Measurements from ENCODE around the gene PPM1B. TPM values are rescaled to one million over a fixed set of nuclear protein-coding genes. Genes with fewer than 3 reads are reported as not detected.

The PPM1B gene
- total and polyA plus RNA-seq, 9 of the 15 experiments (the other 6 are each of a cell fraction or from before 2014, with no cell fraction given): 8.9 to 44.0 (median 28.6) TPM

- Histone ChIP-seq H3K4me1 (replicated peaks in 1 of 2; ENCODE audit: control insufficient read depth in 2 of 2, insufficient read depth in 2 of 2, low read length in 2 of 2) (peaks cover 0 to 4% of the 10 kb centered on the region in 2 experiments; a peak in 1 of 5 replicates), H3K9me1 (ENCODE audit: control insufficient read depth, insufficient read depth, low read length) (no peaks in the 10 kb centered on the region), H3K9me3 (replicated peaks; ENCODE audit: control insufficient read depth, insufficient read depth, low read depth, low read length) (no peaks in the 10 kb centered on the region), H3K36me3 (ENCODE audit: control insufficient read depth, insufficient read depth, low read length) (no peaks in the 10 kb centered on the region), H3K27ac (ENCODE audit: extremely low read depth, low read depth, low read length) (no peak overlapping the region), H3K4me3 (no peak overlapping the region), H3K9ac (ENCODE audit: insufficient read depth in 1 of 2, low read depth in 2 of 2, low read length in 2 of 2) (no peak overlapping the region), H3K4me2 (ENCODE audit: insufficient read depth, low read length) (no peak overlapping the region), H2AFZ (ENCODE audit: low read depth, low read length) (no peak overlapping the region), H3K79me2 (ENCODE audit: control insufficient read depth, insufficient read depth, low read length) (no peaks in the 10 kb centered on the region), H3K27me3 (ENCODE audit: control insufficient read depth in 2 of 2, insufficient read depth in 2 of 2, low read length in 2 of 2) (peaks cover 14 to 21% of the 10 kb centered on the region in 2 experiments; a peak in 4 of 5 replicates), H4K20me1 (replicated peaks; ENCODE audit: control insufficient read depth, insufficient read depth, low read length) (0 out of 2 replicates have a peak, but pooled peaks cover 3% of the 10 kb centered on the region)
- 3% methylated on average over 2 of the region's 2 CpGs for WGBS (ENCODE audit: insufficient coverage, low coverage, missing lambda C conversion rate)
- ATAC-seq: no peak
- intact Hi-C loops (cut with micrococcal nuclease) (no loop called here), in situ Hi-C loops (cut with MboI) (no loop called here)
- BruUV-seq (replicated peaks): no TSS peak
- CTCF ChIA-PET (ENCODE audit: low intra/inter-chr PET ratio): interaction anchor here (0.7 kb wide), 1 partner anchor 307 kb away, joined by 3 read pairs; no protein-coding TSS in a partner anchor
- no peak for DNase-seq (ENCODE audit: extremely low read depth in 1 of 4, low spot score in 3 of 4)
- POLR2A ChIA-PET: no interaction called here
- no peak for TF ChIP-seq CREM (IDR thresholded peaks at IDR 0.05; ENCODE audit: low read depth)
- no peak for TF ChIP-seq RBM17 (IDR thresholded peaks at IDR 0.05; ENCODE audit: borderline replicate concordance, low read depth, low read length)
- TF ChIP-seq ELK3 (CRISPR knock-in tag; IDR thresholded peaks at IDR 0.05): no peak
- TF ChIP-seq TAF9B (IDR thresholded peaks at IDR 0.05; ENCODE audit: partially characterized antibody): no peak
- TF ChIP-seq, protein P1, sequence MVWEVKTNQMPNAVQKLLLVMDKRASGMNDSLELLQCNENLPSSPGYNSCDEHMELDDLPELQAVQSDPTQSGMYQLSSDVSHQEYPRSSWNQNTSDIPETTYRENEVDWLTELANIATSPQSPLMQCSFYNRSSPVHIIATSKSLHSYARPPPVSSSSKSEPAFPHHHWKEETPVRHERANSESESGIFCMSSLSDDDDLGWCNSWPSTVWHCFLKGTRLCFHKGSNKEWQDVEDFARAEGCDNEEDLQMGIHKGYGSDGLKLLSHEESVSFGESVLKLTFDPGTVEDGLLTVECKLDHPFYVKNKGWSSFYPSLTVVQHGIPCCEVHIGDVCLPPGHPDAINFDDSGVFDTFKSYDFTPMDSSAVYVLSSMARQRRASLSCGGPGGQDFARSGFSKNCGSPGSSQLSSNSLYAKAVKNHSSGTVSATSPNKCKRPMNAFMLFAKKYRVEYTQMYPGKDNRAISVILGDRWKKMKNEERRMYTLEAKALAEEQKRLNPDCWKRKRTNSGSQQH (CRISPR knock-in tag; IDR thresholded peaks at IDR 0.05): no peak
- no peak for TF ChIP-seq PRDM10 (IDR thresholded peaks at IDR 0.05; ENCODE audit: partially characterized antibody)
- TF ChIP-seq SAP30 (IDR thresholded peaks at IDR 0.05; ENCODE audit: borderline replicate concordance, insufficient read depth, low read depth, low read length, poor library complexity, severe bottlenecking): no peak
- TF ChIP-seq FOXK2 (conservative IDR thresholded peaks at IDR 0.05 in 1 of 2, IDR thresholded peaks at IDR 0.05 in 1 of 2; ENCODE audit: low read depth in 2 of 2): no peak
- no peak for FAIRE-seq
Measured at GRCh38 chr2:44275927-44276303, 107.2 kb downstream of the PPM1B start.

Data from K562 (cell line).